Epithelial cell of proximal tubule (primary cell): ENCODE measurements around the gene SNX9. TPM values are rescaled to one million over a fixed set of nuclear protein-coding genes. Genes with fewer than 3 reads are reported as not detected.

Experiments
- DNase-seq: peaks from one replicate; pipeline ENCODE4 v3.0.0-alpha.2; 2011; ENCODE audit warnings: low read depth
- H3K4me3 ChIP-seq: 2 replicates; pipeline ENCODE4 v1.5.1; 2011; ENCODE audit warnings: low read depth, mild to moderate bottlenecking, low read length
- CTCF ChIP-seq: conservative IDR thresholded peaks from 2 replicates; pipeline ENCODE4 v1.5.1; 2012; ENCODE audit warnings: low read depth, mild to moderate bottlenecking, low read length
- total RNA-seq: library from RNA; depleted of rRNA; stranded (reverse); fragments of >200 nt; gene quantifications from 2 replicates; pipeline ENCODE4 v1.2.3, GENCODE V29; 2015

SNX9 gene
- total RNA-seq, 1 donor from 2014 or later = 51.3 TPM

- H3K4me3 ChIP-seq = no peak overlapping the region
- TF ChIP-seq CTCF = no peak
Observed at GRCh38 chr6:157867981-157868380, 44.9 kb downstream of the SNX9 start.

GRCh38 chr6:157868835-157869234 is 45.8 kb downstream of the SNX9 start:
- DNase-seq = no peak
- H3K4me3 ChIP-seq = no peak overlapping the region
- TF ChIP-seq CTCF = no peak

More at GRCh38 chr6:157867981-157868380, 44.9 kb downstream of the SNX9 start:
- no peak for DNase-seq

GRCh38 chr6:157869673-157870302 is 46.7 kb downstream of the SNX9 start:
- no peak overlapping the region for H3K4me3 ChIP-seq
- TF ChIP-seq CTCF = no peak
- no peak for DNase-seq

- no peak for DNase-seq
- TF ChIP-seq CTCF = peak; percentile 93
- H3K4me3 ChIP-seq = no peak overlapping the region
Observed at GRCh38 chr6:157873735-157874344, 50.8 kb downstream of the SNX9 start.

- DNase-seq = no peak
- no peak overlapping the region for H3K4me3 ChIP-seq
Observed at GRCh38 chr6:157877149-157877548, 54.1 kb downstream of the SNX9 start.

GRCh38 chr6:157877573-157878438 is 54.8 kb downstream of the SNX9 start:
- no peak overlapping the region for H3K4me3 ChIP-seq
- DNase-seq = no peak
- no peak for TF ChIP-seq CTCF

More at GRCh38 chr6:157877149-157877548, 54.1 kb downstream of the SNX9 start:
- no peak for TF ChIP-seq CTCF
